SHP77 (cell line): ENCODE data around the gene MSMP.

Source experiments
- DNase-seq, 2 experiments: peaks; one replicate each; lab custom pipeline; 2025; lab: John Stamatoyannopoulos, UW

Gene MSMP

DNA sequence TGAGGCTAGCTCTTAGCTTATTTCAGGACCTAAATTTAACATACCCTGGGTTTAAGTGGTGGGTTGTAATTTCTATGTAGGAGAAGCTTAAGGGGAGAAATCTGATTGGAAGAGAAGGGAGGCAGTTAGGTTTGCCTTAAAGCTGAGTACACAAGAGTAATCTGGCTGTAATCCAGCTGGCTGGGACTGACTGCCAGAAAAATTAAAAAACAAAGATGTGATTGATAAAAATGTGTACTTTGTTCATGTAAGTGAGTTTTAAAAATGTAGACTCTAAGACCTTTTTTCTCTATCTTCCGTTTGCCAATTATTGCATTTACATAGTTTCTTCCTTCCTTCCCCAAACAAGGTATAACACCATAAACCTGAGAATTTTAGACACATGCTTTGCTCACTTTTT lies 17.5 kb upstream of the MSMP start:
- peak; percentile 35 to 73 for DNase-seq

DNA sequence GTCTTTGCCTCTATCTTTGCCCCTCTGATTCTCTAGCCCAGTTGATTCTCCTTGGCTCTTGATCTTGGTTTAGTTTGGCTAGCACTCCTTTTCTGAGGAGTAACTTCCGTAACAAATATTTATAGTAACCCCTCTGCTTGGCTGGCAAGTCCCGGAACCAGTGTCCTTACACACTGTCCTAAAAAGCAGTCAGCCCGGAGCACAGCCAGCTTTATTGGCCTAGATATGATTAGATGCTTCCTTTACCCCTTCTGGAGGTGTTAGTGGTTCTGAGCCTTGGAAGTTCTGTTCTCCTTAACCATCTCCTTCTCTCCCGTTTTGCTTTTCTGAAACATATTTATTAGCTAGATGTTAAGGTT lies 17.0 kb upstream of the MSMP start:
- no peak for DNase-seq

DNA sequence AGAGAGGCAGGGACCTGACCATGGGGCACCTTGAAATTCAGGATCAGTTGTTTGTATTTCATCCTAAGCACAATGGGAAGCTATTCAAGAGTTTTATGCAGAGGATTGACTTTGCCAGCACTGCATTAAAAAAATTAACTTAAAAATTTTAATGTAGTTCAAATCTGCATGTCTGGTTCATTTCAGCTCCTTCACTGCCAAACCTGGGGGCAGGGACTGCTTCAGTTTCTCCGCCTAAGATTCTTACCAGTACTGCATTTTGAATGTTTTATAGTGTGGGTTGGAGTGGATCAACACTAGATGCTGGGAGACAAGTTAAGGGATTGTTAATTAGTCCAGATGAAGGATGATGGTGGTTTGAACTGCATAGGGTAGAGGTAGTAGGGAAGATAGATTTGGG lies 15.7 kb upstream of the MSMP start:
- no peak for DNase-seq

DNA sequence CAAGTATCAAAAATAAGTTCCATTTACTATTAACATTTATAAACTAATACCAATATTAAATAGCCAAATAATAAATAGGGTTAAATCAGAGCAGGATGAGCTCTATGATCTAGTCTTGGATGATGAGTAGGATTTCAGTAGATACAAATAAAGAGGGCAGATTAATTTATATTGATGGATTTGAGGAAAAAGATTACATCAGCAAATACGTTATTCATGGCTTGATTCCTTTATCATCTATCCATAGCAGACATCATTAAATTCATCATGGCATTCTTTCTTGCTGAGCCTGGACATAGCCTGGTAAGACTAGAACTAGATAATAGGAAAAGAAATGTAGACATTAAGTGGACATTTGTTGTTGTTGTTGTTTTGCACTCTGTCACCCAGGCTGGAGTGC lies 13.4 kb upstream of the MSMP start:
- no peak for DNase-seq

DNA sequence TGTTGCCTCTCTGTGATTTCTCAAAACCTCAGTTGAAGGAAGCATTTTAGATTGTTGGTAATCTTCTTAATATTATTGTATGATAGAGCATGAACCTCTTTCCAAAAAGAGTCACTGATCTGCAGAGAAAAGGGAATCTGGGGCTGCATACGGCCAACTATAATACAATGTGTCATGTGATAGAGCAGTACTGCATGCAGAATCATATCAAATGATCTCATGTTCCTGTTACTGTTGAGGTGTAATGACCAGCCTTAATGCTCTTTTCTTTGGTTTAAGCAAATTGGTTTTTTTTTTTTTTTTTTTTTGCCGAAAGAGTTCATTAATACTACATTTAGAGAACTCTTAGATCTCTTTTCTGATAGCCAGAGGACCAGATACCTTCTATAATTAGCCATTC lies 12.9 kb upstream of the MSMP start:
- DNase-seq: no peak

DNA sequence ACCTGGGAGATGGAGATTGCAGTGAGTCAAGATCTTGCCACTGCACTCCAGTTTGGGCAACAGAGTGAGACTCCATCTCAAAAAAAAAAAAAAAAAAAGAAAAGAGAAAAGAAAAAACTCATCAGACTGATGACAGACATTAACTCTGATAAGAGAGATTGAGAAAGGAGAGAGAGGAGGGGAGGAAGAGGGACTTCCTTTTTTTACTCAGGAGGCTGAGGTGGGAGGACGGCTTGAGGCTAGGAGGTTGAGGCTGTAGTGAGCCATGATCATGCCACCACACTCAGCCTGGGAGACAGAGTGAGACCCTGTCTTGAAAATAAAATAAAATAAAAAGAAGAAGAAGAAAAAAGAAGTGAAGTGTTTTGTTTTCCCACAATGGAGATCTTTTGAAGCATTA lies 9.7 kb upstream of the MSMP start:
- DNase-seq: no peak

DNA sequence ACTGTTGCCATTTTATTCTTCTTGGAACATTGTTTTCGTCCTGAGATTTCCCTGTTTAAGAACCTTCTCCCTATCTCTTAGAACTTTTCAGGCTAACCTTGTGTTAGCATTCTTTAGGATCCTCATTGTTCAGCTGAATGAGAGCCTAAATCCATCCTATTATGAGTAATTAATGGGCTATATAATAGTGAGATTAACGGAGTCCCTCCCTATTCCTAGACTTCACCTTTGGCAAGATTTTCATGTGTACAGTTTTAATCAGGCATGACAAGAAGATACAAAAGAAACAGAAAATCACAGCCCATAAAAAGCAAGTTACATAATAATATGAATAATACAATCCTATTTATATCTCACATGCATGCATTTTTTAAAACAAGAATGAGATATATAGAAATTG lies 9.1 kb upstream of the MSMP start:
- DNase-seq: no peak

DNA sequence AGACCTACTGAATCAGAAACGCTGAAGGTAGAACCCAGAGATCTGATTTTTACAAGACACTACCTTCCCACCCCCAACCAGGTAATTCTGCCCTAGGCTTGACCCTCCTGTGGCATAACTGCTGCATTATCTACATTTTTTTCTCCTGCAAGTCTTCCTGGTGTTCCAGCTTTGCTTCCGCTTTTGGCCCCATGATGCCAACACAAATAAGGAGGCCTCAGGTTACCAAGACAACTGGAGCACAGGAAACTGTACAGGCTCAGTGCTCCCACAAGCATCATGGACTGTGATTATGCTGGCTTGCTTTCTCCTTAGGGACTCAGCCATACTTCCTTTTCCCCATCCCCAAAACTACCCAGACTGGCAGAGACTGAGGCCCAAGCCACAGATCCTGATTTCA lies 6.6 kb upstream of the MSMP start:
- DNase-seq: peak; percentile 13 to 15

DNA sequence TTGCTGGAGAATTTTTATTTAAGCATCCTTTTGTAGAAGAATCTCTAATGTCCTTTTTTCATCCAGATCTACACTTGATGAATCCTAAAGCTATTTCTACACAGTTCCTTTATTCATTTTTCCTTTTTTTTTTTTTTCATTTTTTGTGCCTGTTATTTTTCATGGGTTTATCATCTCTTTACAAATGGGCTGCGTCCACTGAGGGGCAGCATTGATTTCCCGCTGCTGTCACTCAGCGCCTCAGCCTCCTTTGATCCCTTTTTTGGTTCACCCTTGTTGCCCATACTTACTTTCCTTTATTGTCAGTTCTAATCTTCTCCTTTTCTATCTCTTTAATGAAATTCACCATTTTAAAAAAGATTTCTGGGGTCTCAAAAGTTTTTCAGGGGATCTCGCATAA lies 5.7 kb upstream of the MSMP start:
- no peak for DNase-seq

DNA sequence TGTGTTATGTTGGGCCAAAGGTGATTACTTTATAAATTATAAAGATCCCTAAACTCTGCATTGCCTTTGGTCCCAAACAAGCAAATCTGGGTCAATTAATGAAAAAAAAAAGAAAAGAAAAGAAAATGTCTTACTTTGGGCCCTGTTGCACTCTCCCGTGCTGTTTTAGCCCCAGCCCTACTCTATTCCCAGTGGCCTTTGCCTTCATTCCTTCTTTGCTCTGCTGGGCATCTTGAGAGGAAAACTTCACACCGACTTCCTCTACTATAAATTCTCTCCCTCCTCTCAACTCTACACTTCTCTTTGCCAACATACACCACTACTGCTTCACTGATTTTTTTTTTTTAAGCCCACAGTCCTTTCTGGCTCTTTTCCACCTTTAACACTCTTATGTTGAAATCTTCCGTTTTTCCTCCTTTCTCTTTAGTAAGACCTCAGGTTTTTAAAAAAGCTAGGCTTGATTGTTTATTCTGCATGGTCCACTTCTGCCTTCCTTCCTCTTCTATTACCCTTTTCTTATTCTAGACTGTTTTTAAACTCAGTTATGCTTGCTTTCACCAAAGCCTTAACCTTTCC lies 4.5 kb upstream of the MSMP start:
- no peak for DNase-seq

DNA sequence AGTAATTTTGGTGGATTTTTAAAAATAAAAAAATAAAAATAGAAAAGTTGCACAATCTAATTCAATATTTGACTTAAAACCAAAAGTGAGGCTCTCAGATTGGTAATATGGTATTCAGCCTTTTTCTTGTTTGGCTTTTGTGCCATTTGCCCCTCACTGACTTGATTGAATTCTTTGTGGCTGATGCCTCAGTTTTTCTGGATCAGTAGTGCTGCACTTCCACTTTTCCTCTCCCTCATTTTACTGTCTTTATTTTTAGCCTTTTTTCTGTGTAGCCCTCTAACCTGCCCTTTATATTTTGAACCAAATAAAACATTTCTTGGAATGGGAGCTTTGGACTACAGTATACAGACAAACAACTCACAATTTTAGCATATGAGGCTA lies 3.8 kb upstream of the MSMP start:
- no peak for DNase-seq

DNA sequence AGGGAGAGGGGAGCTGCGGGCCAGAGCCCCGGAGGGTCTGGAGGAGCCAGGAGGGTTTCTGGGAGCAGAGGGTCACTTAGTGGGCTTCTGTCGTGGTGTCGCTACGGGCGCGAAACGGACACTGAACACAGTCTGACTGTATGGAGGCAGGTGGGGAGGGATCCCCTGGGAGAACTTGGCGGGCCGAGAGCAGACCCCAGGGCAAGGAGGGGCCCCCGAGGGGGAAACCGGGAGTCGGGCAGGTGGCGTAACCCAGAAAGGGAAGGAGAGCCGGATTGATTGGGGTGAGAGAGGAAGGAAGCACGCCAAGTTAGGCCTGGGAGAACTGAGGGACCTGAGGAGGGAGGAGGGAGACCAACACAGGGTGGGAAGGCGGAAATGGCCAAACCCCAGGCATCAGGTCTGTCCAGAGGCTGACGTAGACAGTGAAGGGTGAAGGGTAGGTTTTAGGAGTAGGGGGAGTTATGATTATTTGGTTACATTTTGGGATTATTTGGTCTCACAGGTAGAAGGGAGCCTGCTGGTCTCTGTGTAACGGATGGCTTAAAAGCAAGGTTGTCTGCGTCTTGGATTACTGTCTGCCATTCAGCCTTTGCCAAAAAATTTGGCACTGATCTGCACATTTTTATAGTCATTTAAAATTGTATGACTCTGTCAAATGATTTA lies 3.3 kb upstream of the MSMP start:
- peak in 1 of 2 experiments; percentile 40 for DNase-seq

DNA sequence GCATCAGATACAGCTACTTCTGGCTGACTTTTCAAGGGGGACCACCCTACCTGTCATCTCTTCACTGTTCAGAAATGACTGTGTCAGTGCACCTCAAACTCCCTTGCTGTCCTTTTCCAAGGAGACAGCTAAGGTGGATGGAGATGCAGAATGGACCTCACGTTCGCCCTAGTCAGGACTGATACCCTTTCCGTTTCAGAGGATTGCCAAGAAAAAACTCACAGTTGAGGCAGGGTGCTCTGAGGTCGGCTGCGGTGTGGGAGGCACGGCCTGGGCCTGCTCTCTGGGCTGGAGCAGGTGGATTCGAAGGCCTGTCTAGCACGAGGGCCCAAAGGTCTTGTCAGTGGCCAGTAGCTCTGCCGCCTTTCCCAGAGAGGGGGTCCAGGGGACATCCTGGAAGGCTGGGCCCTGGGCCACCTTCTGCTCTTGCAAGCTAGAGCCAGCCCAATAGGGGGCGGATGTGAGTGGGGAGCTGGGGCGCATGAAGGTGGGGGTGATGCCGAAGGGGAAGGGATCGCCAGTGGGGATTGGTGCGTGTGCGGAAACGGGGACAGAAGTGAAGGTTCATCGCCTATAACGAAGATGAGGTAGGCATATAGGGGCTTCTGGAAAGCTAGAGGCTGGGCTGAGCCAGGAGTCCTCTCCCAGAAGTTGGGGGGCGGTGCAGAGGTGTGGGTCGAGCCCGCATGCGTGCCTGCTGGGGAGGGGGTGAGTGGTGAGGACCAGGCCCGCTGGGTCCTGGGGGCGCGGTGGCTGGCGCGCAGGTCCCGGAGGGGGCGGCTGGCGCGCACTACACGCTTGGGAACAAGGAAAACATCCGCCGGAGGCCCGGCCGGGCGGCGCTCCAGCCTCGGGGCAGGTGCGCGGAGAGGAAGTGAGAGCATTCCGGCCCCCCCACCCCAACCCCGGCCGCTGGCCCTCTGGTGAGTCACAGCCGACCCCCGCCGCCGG lies 2.5 kb upstream of the MSMP start:
- peak; percentile 38 to 56 for DNase-seq

DNA sequence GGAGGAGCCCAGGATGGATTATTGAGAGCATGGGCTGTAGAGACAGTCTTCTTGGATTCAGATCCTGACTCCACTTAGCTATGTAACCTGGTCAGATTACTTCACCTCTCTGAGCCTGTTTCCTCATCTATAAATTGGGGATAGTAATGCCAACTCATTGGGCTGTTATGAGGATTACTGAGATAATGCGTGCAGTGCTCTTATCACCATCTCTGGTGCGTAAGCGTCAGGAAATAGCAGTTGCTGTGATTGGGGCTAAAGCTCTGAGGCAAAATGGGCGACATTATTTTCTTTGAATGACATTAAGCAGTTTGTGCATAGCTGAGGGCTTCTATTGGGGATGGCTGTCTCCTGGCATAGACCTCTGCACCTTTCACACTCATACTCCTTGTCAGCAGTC lies 995 bp upstream of the MSMP start:
- no peak for DNase-seq

DNA sequence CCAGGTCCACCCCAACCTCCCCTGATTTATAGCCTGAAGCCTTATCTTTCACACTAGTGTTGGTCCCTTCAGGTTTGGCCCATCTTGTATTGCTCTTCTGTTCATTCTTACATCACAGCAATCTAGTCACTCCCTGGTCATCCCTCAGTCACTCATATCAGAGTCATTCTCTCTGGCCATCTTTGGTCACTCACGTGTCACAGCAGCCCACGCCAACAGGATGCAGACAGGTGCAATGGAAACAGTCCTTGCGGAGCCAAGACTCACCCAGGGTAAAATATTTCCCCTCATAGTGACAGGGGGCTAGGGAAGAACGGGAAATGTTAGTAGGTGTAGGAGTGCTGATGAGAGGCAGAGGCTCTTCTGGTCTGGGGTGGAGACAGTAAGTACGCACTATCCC lies 610 bp downstream of the MSMP start:
- DNase-seq: no peak

DNA sequence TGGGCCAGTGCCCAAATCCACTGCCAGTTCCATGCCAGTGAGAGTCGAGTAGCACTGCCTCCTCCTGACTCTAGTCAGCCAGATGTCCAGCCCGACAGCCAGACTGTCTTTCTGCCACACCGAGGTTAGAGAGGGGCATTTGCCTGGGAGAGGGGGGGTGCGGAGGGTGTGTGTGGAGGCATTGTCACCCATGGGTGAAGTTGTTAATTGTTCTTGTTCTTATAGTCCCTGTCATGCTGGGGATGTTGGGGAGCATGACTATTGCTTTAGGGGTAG lies 3.9 kb downstream of the MSMP start:
- no peak for DNase-seq

DNA sequence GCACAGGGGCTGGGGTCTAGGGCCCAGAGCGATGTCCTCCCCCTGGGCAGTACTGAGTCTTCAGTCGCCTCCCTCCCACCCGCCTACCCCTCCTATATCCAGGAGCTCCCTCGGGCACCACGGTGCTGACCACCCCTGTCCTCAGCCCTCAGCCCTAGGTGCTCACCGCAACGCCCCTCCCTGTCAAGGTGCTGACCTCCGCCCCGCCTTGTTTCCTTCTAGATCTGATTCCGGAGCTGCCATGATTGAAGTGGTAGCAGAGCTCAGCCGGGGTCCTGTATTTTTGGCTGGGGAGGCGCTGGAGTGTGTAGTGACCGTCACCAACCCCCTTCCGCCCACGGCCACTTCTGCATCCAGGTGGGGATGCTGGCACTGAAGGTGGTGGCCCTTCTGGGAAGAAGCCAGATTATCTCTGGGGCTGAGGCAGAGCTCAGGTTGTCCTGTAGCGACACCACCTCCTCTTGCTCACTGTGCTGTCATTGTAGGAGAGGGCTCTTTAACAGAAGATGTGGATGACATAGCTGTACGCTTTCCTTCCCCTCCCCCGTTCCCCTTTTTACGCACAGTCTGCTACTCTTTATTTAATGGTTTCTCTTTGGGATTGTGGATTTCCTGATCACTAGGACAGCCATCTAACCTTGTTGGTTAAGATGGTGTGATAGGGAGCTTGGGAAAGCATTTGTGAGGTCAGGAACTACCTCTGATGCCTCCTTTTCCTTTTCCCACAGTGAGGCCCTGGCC lies 4.4 kb downstream of the MSMP start:
- no peak for DNase-seq

DNA sequence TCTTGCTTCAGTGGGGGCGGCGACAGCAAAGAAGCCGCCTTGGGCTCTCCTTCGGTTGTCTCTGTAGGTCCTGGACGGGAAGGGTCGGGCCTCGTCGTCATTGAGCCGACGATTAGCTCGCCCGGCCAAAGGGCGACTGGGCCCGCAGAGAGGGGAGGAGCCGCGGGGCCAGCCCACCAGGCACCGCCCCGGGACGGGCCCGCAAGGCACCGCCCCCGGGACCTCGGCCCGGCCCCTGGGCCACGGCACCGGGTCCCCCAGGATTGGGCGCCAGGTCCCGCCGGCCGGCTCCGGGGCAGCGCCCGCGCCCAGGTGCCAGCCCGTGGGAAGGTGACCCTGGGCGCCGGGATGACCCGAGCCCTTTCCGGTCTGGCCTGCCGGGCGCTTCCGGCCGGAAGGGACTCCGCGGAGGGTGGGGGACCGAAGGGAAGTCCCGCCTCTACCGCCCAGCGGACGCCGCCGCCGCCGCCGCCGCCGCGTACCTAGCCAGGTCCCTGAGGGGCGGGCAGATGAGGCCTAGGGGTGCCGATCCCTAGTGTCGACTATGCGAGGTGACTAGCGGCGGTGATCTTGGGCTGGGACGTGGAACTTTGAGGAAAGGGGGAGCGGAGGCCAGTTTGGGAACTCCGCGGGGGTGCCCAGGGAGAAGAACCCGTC lies 5.1 kb downstream of the MSMP start, which contains the start of the genes GBA2 and RGP1:
GBA2 (minus strand) TSS at position 371 of the 657 bp plus-strand sequence. CDS start 524 bp downstream, outside the sequence.
RGP1 (plus strand) TSS at position 430 of the 657 bp plus-strand sequence. CDS start 469 bp downstream, outside the sequence.
- DNase-seq: peak; percentile 24 to 74

DNA sequence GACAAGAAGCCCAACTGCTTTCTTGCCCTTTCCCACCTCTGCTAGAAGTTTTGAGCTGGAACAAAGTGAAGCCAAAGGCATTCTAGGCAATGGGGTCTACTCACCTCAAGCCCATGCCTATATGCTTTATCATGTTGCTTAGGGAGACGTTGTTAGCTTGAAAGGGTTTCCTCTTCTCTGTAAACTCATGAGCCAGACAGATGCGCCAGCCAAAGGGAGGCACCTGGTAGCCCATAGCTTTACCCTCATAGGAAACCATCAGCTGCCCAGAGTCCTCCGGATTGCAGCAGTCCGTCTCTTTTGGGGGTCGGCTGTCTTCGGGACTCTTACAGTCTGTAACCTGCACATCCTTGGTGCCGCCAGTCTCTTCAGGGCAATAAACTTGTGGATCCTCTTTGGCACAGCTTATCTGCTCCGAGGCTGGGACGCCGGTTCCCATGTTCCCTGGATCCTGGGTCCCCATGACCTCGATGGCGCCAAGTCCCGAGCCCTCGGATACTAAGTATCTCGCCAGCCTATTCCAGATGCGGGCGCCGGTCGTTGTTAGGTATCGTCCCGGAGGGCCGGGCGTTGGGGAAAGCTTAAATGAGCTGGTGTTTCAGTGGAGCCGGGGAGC lies 5.7 kb downstream of the MSMP start:
- DNase-seq: no peak

DNA sequence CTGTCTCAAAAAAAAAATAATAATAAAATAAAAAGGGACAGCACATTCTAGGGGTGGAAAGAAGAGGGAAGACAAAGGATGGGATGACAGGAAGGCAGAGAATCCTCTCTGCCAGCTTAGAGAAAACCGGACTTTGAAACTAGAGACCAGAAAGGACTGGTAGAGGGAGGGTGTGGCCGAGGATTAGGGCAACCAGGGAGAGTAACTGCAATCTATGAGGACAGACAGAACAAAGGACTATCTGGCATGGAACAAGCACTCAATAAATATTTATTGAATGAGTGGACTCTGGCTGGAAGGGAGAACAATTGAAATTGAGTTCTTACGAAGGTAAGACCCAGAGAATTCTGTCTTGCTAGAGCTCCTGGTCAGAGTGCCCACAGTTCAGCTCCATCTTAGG lies 7.5 kb downstream of the MSMP start:
- DNase-seq: no peak

DNA sequence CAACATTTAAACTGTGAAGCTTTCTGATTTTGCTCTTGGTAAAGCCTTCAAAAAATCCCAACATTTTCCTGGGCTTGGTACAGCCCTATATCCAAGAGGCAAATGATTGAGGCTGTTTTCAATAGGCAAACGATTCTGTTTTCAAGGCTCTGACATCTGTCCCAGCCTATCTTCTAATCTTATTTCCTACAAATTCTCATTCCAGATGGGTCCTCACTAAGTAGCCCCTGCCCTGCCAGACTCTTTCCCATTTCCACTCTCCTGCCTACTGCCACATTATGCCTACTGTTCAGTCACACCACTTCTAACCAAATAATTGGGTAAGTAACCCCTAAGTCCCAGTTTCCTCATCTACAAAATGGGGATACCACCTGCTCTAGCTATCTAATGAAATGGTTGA lies 8.5 kb downstream of the MSMP start:
- no peak for DNase-seq
